ENCODE data around the gene MYD88.

Gene MYD88

GRCh38 chr3:38168151-38169026 lies 29.9 kb downstream of the MYD88 start:
- no peak for DNase-seq

- DNase-seq: no peak
These were observed 30.5 kb downstream of the MYD88 start for GRCh38 chr3:38169027-38169317.

- no peak for DNase-seq
These were observed 32.3 kb downstream of the MYD88 start for GRCh38 chr3:38170722-38171121.

- DNase-seq: no peak
These were observed 33.2 kb downstream of the MYD88 start for GRCh38 chr3:38171622-38172021.

GRCh38 chr3:38173834-38174418 lies 35.5 kb downstream of the MYD88 start:
- DNase-seq: no peak

- DNase-seq: no peak
These were observed 38.7 kb downstream of the MYD88 start for GRCh38 chr3:38177181-38177580.

- no peak for DNase-seq
These were observed 48.3 kb downstream of the MYD88 start for GRCh38 chr3:38186781-38187180.

GRCh38 chr3:38190481-38190881 lies 52.0 kb downstream of the MYD88 start:
- no peak for DNase-seq
